Activated CD8-positive, alpha-beta memory T cell treated with anti-CD3 and anti-CD28 coated beads for 36 hours (primary cell): ENCODE measurements around the gene KIF3B. TPM values are rescaled to one million over a fixed set of nuclear protein-coding genes. Genes with fewer than 3 reads are reported as not detected.
"Not testable (repeated sequence)": the region's sequence is repeated elsewhere in the genome, so short reads cannot be mapped to it uniquely, and the experiment has no call there.

Experiments used
- CTCF ChIA-PET: fragments of 350-600 bp; sonication (Branson Sonifier 250); formaldehyde crosslinking; loops from one replicate; lab custom pipeline; 2021; ENCODE audit warnings: antibody characterized with exemption; lab: Charles Lee
- POLR2A ChIA-PET: fragments of 350-600 bp; sonication (Branson Sonifier 250); formaldehyde crosslinking; loops from one replicate; lab custom pipeline; 2021; ENCODE audit warnings: antibody characterized with exemption; lab: Charles Lee
- total RNA-seq, 2 experiments: library from RNA; stranded (reverse); gene quantifications; one replicate each; pipeline ENCODE4 v1.2.3, GENCODE V29; 2021

KIF3B gene
- total RNA-seq, 2 experiments from 2014 or later = 46.0 to 46.4 TPM

DNA sequence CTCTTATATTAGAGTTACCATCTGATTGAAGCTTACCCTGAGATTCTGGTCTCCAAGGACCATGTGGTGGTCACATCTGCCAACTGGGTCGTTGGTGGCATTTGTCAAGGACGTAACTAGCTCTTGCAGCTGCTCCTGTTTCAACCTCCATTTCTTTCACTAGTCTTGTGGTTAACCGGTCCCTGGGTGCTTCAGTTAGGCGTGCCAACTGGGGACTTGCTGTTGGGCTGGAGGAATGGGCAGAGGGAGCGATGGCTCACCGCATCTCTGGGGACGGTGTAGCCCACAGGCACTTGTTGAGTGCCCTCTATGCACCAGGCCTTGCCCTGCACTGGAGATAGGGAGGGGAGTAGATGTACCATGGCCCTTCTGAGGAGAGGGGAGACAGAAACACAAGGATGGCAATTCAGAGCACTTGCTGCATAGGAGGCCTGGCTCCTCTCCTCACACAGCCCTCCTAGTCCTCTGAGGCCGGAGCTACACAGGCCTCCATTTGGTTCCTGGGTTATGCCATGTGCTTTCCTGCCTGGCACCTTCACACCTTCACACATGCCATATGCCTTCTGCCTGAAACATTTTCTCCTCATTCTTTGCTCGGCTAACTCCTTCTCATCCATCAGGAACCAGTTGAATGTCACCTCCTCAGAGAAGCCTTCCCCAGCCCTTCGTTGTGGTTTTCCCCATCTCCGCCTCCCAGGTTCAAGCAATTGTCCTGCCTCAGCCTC, 60.6 kb downstream of the KIF3B start:
- ChIA-PET POLR2A (interaction anchor here (1.1 kb wide), 1 partner anchor 28 kb away, joined by 5 read pairs; no protein-coding TSS in a partner anchor), CTCF (interaction anchor here (0.7 to 2.1 kb wide), 2 partner anchors 21 to 178 kb away, joined by 3 to 7 read pairs; no protein-coding TSS in a partner anchor)

DNA sequence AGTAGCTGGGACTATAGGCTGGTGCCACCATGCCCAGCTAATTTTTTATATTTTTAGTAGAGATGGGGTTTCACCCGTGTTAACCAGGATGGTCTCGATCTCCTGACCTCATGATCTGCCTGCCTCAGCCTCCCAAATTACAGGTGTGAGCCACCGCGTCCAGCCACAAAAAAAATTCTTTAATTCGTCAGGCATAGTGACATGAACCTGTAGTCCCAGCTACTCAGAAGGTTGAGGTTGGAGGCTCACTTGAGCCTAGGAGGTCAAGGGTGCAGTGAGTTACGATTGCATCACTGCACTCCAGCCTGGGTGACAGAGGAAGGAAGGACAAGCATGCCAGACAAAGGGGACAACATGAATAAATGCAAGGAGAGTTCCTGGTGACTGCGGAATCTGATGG, 61.2 kb downstream of the KIF3B start:
- ChIA-PET POLR2A (interaction anchor here (0.6 kb wide), 1 partner anchor 196 kb away, joined by 17 read pairs; no protein-coding TSS in a partner anchor), CTCF (interaction anchor here (0.7 kb wide), 1 partner anchor 48 kb away, joined by 3 read pairs; no protein-coding TSS in a partner anchor)

DNA sequence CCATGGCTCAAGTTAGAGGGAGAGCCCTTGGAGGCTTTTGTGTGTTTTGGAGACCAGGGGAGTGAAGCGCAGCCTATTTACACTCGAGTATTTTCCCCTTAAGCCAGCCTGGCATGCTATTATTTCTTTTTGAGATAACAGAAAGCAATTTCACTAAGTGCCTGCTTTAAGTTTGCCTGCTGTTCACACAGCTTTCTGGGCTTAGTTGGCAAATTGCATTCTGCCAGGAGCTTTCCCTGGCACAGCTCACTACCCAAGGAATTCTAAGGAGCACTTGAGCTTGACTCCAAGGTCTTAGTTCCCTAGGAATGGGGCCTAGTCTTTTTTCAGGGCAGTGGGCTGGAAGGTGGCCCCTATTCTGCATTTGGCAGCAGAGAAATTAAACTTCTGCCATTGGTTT, 61.7 kb downstream of the KIF3B start:
- CTCF ChIA-PET = interaction anchor here (0.7 kb wide), 1 partner anchor 49 kb away, joined by 3 read pairs; no protein-coding TSS in a partner anchor
- POLR2A ChIA-PET = interaction anchor here (0.6 kb wide), 1 partner anchor 196 kb away, joined by 17 read pairs; no protein-coding TSS in a partner anchor

DNA sequence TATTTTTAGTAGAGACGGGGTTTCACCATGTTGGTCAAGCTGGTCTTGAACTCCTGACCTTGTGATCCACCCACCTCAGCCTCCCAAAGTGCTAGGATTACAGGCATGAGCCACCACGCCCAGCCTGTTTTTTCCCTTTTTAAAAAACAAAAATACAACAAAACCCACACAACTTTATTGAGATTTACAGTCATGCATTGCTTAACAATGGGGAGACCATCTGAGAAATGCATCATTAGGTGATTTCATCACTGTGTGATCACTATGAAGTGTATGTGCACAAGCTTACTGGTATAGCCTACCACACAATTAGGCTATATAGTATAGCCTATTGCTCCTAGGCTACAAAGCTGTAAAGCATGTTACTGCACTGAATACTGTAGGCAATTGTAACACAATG, 63.6 kb downstream of the KIF3B start:
- CTCF ChIA-PET, POLR2A ChIA-PET: not testable (repeated sequence)

DNA sequence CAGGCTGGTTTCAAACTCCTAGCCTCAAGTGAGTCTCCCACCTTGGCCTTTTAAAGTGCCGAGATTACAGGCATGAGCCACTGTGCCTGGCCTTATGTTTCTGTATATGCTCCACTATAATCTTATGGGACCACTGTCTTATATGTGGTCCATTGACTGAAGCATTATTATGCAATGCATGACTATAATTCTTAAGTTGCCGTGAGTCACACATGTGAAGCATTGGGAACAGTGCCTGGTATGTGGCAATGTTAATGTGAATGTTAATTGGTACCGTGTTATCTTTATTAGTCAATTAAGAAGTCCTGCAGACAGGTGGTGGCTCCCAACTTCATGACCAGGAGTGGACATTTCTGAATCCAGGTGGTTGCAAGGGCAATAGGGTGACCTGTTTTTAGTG, 66.0 kb downstream of the KIF3B start:
- ChIA-PET POLR2A (interaction anchor here (0.7 kb wide), 1 partner anchor 18 kb away, joined by 6 read pairs; no protein-coding TSS in a partner anchor), CTCF (no interaction called here)

DNA sequence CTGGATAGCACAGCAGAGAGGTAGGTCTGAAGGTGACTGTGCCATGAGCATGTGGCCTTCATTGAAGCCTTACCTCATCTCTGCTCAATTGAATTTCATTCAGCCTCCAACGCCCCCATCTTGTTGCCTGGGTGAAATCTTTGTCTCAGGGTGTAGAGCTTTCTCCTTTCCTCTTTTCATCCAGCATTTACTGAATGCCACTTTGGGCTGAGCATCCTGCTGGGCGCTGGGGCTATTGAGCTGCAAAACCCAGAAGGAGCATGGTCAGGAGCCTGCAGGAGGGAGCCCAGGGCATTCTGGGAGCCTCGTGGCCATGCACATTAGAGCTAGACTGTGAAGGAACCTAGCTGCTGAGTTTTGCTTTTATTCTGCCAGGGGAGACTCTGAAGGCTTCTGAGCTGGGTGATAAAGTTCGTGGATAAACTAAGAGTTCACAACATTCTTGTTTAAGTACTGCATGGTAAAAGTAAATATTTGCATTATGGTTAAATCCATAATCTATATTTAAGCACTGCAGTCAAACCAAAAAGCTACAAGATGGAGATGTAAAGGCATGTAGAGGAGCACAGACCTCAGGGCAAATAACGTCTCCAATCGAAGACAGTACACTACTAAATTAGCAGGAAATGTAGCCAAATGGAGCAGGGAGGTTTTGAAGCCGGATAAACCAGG, 67.5 kb downstream of the KIF3B start:
- ChIA-PET POLR2A (interaction anchor here (1.4 kb wide), 1 partner anchor 13 kb away, joined by 5 read pairs; the partner anchor contains the start of gene ASXL1), CTCF (interaction anchor here (0.6 to 1.0 kb wide), 3 partner anchors 9 to 70 kb away, joined by 3 read pairs; no protein-coding TSS in a partner anchor)

DNA sequence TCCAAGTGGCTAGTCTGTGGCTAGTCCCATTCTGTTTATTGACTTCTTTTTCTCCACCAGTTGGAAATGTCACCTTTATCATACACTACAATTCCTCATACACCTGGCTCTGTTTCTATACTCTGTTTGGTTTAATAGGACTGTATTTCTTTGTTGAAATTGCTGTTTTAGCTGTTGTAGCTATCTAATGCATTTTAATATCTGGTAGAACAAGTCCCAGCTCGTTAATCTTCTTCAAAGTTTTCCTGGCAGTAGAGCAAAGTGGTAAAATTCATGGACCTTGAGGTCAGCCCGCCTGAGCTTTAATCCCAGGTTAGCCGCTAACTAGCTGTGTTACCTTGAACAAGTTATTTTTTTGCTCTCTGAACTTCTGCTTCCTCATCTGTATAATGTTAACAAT, 70.8 kb downstream of the KIF3B start:
- ChIA-PET CTCF (no interaction called here), POLR2A (no interaction called here)

DNA sequence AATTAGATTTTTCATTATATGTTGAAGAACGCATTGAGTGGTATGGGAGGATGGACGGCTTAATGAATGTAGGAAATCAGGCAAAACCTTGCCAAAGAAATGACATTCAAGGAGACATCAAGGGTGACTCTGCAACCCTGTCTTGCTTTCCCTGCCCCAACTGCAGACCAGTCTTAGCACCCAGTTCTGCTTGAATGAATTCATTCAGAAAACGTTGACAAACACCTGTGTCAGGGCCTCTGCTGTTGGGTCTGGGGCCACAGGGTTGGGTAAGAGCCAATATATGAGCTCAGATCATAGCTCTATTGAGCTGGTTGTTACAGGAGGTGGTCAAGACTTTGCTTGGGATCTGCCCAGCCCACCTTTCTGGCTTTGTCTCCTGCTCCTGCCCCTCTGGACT, 73.0 kb downstream of the KIF3B start:
- ChIA-PET POLR2A (no interaction called here), CTCF (interaction anchor here (0.5 to 0.6 kb wide), 2 partner anchors 50 to 60 kb away, joined by 3 read pairs; no protein-coding TSS in a partner anchor)

DNA sequence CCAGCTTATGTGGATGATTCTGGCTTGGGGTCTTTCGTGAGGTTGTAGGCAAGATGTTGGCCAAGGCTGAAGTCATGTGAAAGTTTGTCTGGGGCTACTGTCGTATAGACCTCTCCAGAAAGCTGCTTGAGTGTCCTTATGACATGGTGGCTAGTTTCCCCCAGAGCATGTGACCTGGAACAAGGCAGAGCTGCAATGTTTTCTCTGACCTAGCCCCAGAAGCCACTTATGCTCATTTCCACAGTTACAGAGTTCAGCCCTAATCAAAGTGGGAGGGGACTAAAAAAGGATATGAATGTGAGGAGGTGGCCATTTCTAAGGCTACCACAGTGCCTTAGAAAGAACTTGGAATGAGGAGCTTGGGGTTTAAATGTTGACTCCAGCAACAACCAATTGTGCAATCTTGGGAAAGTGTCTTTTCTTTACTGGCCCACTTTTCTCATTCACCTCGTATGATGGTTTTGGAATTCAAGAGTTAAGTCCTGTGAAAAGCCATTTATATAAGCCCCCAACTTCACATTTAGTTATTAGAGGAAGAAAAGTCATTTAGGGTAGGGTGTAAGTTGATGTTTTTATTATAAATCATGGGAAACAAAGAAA, 74.8 kb downstream of the KIF3B start:
- POLR2A ChIA-PET = interaction anchor here (1.0 kb wide), 1 partner anchor 18 kb away, joined by 3 read pairs; no protein-coding TSS in a partner anchor
- CTCF ChIA-PET = interaction anchor here (1.0 kb wide), 2 partner anchors 18 to 76 kb away, joined by 3 read pairs; no protein-coding TSS in a partner anchor

DNA sequence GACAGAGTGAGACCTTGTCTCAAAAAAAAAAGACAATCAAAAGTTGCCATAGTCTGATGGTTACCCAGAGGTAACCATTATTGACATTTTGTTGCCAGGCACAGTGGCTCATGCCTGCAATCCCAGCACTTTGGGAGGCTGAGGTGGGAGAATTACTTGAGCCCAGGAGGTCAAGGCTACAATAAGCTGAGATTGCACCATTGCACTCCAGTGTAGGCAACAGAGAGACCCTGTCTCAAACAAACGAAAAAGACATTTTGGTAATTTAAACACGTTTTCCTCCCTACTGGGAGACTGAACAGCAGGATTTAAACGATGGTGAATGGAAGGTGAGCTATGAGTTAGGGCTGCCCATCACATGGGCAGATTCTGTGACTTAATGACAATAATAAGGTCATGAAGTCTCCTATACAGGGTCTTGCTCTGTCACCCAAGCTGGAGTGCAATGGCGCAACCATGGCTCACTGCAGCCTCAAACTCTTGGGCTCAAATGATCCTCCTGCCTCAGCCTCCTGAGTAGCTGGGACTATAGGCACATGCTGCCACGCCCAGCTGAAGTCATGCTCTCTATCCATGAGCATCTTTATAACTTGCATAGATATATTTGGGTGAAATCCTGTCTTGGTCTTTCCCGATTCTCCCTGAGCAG, 76.5 kb downstream of the KIF3B start:
- POLR2A ChIA-PET = interaction anchor here (1.2 kb wide), 1 partner anchor 20 kb away, joined by 3 read pairs; no protein-coding TSS in a partner anchor
- CTCF ChIA-PET = interaction anchor here (1.0 kb wide), 1 partner anchor 9 kb away, joined by 3 read pairs; no protein-coding TSS in a partner anchor

DNA sequence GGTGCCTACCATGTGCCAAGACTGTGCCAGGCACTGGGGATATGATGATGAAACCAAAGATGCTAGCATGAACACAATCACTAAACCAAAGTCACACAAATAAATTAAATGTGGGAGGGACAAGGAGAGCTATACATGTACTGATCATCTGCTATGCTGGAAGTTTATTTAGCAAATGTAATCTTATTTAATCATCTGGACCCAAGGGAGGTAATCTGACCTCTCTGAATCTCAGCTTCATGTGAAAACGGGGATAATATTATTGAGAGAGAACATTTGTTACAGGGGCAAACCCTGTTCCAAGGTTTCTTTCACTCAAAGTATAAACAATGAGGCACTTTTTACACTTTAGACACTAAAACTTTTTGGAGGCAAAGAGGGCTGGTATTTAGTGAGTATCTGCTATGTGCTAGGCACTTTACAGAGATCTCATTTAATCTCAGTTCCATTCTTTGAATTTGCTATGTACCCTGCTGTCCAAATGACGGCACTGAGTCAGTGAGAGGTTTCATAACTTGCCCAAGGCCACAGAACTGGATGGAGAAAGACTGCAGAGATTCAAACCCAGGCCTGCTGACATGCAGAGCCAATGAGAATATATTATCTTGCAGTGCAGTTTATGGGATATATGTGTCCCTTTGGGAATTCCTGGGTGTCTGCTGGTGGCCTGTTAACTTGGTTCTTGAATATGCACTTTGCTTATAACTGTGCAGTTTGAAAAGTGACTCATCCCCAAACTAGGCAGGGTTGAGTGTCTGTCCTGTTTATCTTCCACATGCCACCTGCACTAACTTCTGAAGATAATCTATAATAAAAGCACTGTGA, 77.4 kb downstream of the KIF3B start:
- ChIA-PET CTCF (no interaction called here), POLR2A (interaction anchor here (0.8 to 2.2 kb wide), 5 partner anchors 21 to 149 kb away, joined by 3 to 17 read pairs (median 5); no protein-coding TSS in a partner anchor)

DNA sequence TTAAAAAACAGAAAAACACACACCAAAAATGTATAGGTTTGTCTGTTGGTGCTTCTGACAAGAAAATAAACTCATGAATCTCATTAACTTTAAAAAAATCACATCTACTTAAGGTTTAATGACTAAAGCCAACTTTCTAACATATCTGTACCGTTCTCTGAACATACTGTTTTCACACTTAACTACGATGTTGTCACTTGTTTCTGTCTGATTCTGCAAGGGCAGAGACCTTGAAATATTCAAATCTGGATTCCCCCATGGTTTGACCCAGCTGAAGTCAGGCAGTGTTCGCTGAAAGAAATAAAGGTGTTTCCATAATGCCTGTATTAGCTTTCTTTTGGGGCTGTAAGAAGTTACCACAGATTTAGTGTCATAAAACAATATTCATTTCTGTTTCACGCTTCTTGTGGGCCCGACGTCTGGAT, 78.0 kb downstream of the KIF3B start:
- CTCF ChIA-PET = interaction anchor here (1.1 kb wide), 1 partner anchor 23 kb away, joined by 4 read pairs; no protein-coding TSS in a partner anchor
- POLR2A ChIA-PET = interaction anchor here (0.8 to 2.2 kb wide), 4 partner anchors 22 to 150 kb away, joined by 3 to 17 read pairs (median 11); no protein-coding TSS in a partner anchor

DNA sequence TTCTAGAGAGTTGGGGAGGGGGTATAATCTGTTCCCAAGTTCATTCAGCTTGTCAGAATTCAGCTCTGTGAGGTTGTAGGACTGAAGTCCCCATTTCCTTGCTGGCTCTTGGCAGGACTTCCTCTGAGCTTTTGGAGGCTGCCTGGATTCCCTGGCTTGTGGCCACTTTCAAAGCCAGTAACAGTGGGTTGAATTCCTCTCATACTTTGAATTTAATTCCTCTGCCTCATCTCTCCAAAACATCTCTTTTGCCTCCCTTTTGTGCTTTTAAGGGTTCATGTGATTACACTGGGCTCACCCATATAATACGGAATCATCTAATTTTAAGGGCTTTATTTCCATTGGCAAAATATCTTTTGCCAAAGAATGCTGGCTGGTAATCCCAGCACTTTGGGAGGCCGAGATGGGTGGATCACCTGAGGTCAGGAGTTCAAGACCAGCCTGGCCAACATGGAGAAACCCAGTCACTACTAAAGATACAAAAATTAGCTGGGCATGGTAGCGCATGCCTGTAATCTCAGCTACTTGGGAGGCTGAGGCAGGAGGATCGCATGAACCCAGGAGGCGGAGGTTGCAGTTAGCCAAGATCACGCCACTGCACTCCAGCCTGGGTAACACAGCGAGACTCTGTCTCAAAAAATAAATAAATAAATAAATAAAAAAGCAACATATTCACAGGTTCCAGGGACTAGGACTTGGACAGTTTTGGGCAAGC, 78.6 kb downstream of the KIF3B start:
- ChIA-PET CTCF (interaction anchor here (1.1 kb wide), 1 partner anchor 23 kb away, joined by 4 read pairs; no protein-coding TSS in a partner anchor), POLR2A (interaction anchor here (0.8 to 2.2 kb wide), 4 partner anchors 23 to 151 kb away, joined by 3 to 17 read pairs (median 11); no protein-coding TSS in a partner anchor)

DNA sequence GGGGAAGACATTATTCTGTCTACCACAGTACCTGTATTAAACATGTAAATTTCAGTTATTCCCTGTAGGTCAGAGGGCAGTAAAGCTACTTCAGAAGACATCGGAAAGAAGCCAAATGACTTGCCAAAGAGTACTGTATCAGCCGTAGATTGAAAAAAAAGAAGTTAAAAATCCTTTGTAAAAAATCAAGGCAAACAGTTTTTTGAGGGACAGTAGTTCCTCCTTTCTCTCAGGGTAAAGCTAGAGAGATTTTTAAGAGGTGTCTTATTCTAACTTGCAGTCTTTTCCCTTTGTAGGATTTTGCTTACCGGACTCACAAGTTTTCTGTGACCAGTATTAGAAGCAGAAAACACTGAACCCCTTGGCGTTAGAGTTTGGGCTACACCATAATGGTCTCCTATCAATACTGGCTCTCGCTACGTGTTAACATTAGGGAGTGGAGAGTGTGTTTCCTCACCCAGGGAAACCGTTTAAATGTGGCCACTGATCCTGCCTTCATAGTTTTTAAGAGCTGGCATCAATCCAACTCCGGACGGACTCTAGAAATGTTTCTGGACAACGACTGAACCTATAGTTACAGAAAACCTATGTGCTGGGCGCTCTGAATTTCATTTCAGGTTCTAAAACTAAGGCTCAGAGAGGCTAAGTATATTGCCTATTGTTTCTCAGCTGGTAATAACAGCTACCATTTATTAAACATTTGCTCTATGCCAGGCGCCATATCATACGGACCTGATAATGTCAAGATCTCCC, 79.3 kb downstream of the KIF3B start:
- ChIA-PET CTCF (interaction anchor here (1.1 kb wide), 1 partner anchor 24 kb away, joined by 4 read pairs; no protein-coding TSS in a partner anchor), POLR2A (interaction anchor here (2.2 kb wide), 1 partner anchor 125 kb away, joined by 5 read pairs; no protein-coding TSS in a partner anchor)

DNA sequence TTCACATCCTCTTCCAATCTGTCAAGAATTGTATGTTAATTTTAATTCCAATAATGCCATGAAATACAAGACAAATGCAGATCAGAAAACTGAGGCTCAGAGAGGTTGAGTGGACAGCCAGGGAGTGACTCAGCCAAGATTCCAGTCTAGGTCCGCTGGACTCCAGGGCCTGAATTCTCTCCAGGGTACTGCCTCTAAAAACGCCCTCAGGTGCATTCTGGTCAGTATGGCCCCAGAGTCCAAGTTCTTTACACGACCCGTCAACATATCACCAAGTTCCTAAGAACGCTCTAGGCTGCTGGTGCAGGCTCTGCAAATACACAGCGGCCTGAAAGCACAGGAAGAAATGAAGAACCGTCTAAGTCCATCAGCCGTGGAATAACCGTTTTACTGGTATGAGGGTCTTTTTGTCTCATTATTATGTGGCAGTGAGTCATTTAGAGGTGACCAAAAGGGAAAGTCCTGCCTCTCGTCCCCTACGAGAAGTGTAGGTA, 80.0 kb downstream of the KIF3B start:
- ChIA-PET POLR2A (interaction anchor here (0.7 to 2.7 kb wide), 6 partner anchors 9 to 153 kb away, joined by 3 to 9 read pairs (median 5); no protein-coding TSS in a partner anchor), CTCF (interaction anchor here (0.8 to 2.9 kb wide), 2 partner anchors 24 to 72 kb away, joined by 5 to 15 read pairs; no protein-coding TSS in a partner anchor)
